ENCODE results near the gene KANK4.
A peak's percentile ranks its signal among the peaks of the same experiment; 100 is the strongest.

KANK4 gene

DNA sequence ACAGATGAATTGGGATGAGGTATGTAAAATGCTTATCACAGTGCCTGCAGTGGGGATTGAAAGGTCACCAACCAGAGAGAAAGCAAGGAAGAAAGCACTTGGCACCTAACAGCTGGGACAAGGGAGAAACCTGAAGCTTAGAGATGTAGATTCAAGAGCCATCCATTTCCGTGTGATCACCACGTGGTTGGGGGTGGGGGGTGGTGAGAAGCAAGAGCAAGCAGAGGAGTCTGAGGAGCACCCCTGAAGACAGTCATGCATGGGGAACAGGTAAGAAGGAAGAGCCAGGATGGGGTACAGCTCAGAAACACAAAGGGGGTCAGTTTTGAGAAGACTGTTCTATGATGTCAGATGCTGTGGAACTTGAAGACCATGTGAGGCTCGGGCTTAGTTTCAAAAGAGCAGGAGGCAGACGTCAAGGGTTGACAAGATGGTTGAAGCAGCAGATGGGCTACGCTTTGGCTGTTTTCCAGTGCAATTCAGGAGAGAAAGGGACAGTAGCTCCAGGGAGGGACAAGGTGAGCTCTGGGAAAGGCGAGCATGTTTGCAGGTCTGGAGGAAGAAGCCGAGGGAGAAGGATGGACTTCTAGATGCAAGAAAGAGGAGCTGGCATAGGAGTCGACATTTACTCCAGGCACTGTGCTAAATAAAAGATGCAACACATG, 17.4 kb downstream of the KANK4 start:
- H3K4me3 ChIP-seq (replicated peaks in 1 of 2; ENCODE audit: low read depth in 2 of 2, low read length in 2 of 2) = no peak overlapping the region
- TF ChIP-seq, protein P1, sequence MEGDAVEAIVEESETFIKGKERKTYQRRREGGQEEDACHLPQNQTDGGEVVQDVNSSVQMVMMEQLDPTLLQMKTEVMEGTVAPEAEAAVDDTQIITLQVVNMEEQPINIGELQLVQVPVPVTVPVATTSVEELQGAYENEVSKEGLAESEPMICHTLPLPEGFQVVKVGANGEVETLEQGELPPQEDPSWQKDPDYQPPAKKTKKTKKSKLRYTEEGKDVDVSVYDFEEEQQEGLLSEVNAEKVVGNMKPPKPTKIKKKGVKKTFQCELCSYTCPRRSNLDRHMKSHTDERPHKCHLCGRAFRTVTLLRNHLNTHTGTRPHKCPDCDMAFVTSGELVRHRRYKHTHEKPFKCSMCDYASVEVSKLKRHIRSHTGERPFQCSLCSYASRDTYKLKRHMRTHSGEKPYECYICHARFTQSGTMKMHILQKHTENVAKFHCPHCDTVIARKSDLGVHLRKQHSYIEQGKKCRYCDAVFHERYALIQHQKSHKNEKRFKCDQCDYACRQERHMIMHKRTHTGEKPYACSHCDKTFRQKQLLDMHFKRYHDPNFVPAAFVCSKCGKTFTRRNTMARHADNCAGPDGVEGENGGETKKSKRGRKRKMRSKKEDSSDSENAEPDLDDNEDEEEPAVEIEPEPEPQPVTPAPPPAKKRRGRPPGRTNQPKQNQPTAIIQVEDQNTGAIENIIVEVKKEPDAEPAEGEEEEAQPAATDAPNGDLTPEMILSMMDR (IDR thresholded peaks at IDR 0.05; ENCODE audit: low read depth, low read length) = no peak
- DNase-seq (ENCODE audit: low read depth in 2 of 2) = no peak

DNA sequence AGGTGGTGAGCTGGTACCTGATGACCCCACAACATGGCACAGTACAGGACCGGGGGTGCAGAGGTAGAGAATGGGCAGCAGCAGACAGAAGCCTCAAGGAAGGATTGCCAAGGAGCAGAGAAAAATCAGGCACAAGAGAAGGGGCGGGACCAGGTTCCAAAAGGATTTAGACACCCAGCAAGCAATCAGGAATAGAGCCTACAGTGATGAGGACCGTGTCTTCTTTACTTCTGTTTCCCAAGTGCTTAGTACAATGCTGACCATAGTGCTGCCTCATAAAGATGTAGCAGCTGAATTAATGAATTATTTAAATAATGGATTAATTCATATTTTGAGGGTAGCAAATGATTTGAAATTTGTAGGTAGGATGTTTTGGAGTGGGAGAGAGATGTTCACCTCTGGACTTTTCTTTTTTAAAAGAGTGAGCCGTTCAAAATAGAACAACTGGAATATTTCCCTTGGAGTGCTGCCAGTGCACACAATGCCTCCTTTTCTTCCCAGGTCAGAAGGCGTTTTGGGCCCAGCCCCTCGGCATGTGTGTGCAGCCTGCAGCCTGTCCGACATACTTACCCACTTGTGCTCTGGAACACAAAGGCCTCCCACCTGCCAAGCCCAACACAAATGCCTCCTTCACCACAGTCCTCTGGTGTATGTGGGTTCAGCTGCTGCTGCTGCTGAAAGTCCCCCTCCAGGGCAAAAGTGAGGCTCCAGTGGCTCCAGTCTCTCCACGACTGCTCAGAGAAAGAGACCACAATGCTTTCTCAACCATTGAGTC, 19.6 kb downstream of the KANK4 start:
- DNase-seq (ENCODE audit: low read depth in 2 of 2) = no peak
- H3K4me3 ChIP-seq (replicated peaks in 1 of 2; ENCODE audit: low read depth in 2 of 2, low read length in 2 of 2) = no peak overlapping the region
- TF ChIP-seq, protein P1 (IDR thresholded peaks at IDR 0.05; ENCODE audit: low read depth, low read length) = no peak

DNA sequence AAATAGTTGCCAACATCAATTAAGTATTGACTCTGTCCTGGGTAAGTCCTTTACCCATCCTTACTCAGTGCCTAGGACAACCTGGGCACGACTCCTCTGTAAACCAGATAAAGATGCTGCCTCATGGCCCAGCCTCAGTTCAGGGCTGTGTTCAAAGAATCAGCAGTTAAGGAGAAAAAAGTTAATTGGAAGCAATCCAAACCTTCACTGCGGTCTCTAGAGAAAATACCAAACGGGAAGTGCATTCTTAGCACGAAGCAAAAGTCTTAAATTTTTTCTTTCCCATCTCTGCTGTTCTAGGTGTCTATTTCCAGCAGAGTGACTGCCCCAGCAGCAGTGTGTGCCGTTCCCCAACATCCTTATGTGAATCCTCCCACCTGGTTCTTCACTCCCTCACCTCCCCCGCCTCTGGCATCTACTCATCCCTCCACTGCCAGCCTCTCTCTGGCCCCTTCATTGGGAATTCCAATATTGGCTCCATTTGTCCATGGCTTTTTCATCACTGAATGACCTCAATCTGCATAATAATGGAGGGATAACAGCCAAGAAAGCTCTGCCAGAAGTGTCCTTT, 23.2 kb downstream of the KANK4 start:
- no peak overlapping the region for H3K4me3 ChIP-seq (replicated peaks in 1 of 2; ENCODE audit: low read depth in 2 of 2, low read length in 2 of 2)
- TF ChIP-seq, protein P1 (IDR thresholded peaks at IDR 0.05; ENCODE audit: low read depth, low read length) = no peak
- DNase-seq (ENCODE audit: low read depth in 2 of 2) = peak; percentile 46 to 49

DNA sequence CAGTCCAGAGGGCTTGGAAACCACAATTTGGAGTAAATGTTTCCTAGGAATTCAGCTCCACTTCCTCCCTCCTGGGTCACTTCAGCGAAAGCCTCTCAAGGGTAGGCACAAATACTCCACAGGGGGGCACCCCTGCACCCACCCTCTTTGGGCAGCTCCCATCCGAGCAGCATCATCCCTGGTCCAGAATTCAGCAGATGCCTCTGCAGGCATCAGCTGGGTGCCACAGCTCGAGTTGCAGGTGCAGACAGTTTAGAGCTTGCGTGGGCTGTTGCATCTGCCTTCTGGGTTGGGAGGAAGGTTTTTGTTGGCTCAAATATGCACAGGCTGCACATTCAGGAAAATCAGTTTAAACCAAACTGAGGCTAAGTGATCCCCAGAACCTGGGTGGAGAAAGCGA, 25.0 kb downstream of the KANK4 start:
- DNase-seq (ENCODE audit: low read depth in 2 of 2) = no peak
- TF ChIP-seq, protein P1 (IDR thresholded peaks at IDR 0.05; ENCODE audit: low read depth, low read length) = no peak

DNA sequence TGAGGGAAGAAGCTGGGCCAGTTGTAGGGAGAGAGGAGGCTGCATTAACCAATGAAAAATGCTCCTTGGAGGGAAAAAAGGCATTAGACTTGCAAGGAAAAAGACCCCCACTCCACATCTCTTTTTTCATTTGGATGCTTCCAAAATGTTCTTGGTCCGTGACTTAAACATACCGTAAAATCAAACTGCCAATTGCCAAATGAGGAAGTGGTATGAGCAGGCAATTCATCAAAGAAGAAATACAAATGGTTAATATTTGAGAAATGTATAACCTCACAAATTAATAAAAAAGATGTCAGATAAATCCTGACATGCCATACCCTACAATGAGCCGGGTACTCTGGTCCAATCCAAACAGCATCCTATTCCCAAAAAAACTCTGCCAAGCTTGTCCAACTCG, 30.6 kb downstream of the KANK4 start:
- H3K4me3 ChIP-seq (replicated peaks in 1 of 2; ENCODE audit: low read depth in 2 of 2, low read length in 2 of 2) = no peak overlapping the region
- TF ChIP-seq, protein P1 (IDR thresholded peaks at IDR 0.05; ENCODE audit: low read depth, low read length) = no peak

More for the DNA sequence above, 25.0 kb downstream of the KANK4 start:
- H3K4me3 ChIP-seq (replicated peaks in 1 of 2; ENCODE audit: low read depth in 2 of 2, low read length in 2 of 2) = no peak overlapping the region

DNA sequence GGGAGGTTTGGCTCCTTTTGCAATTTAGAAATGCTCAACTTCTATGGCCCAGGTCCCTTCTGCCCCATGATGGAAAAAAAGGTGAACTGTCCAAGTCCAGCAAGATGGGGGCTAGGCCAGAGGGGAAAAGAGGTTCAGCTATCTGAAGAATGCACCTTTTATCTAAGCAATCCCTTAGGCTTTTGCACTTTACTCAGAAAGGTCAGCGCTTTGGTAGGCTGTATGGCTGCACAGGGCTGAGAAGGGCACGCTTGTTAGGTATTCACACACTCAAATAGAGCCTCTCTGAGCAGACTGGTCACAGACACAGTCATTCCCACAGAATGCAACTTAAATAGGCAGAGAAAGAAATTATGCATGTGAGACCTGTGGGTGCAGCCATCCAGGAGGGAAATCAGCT, 31.0 kb downstream of the KANK4 start:
- DNase-seq (ENCODE audit: low read depth in 2 of 2) = no peak
- H3K4me3 ChIP-seq (replicated peaks in 1 of 2; ENCODE audit: low read depth in 2 of 2, low read length in 2 of 2) = no peak overlapping the region
- TF ChIP-seq, protein P1 (IDR thresholded peaks at IDR 0.05; ENCODE audit: low read depth, low read length) = no peak

More for the DNA sequence above, 30.6 kb downstream of the KANK4 start:
- DNase-seq (ENCODE audit: low read depth in 2 of 2) = no peak

Data from cardiac fibroblast (primary cell).